Keratinocyte (primary cell): ENCODE data around the gene TSHZ2.

Experiments used
- CTCF ChIP-seq, 3 experiments: IDR thresholded peaks in 1 of 3; conservative IDR thresholded peaks in 1 of 3; optimal IDR thresholded peaks in 1 of 3; 2 replicates in 2 of 3; 3 replicates in 1 of 3; pipeline versions ENCODE3 to v1.5.1; 2011; ENCODE audit warnings: low read length in 3 of 3, mild to moderate bottlenecking in 3 of 3, moderate library complexity in 2 of 3, control low read depth in 1 of 3, inconsistent platforms in 1 of 3; ENCODE audit not compliant: insufficient read depth in 2 of 3; ENCODE audit errors: extremely low read depth in 1 of 3
- EZH2 ChIP-seq: IDR thresholded peaks from one replicate; pipeline ENCODE4 v1.6.1; 2012; ENCODE audit warnings: inconsistent platforms, mild to moderate bottlenecking, low read length, moderate library complexity

DNA sequence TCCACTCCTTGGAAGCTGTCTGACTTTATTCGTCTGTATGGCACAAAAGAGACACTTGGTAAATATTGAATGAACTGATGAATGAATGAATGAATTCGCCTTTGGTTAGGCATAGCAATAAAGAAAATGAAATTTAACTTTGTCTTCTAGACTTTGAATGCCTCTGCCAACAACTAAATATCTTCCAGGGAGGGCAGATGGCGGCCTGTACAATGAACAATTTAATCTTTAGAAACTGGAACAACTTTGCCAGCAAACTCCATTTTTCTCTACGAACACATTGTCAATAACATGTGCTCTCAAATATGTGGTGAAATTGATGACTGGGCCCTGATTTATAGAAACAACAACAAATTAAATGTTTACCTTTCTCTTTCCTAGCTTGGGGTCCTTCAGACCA is 480.9 kb downstream of the TSHZ2 start:
- no peak for TF ChIP-seq CTCF (optimal IDR thresholded peaks at IDR 0.05 in 1 of 3, IDR thresholded peaks at IDR 0.05 in 1 of 3, conservative IDR thresholded peaks at IDR 0.05 in 1 of 3; ENCODE audit: extremely low read depth in 1 of 3, insufficient read depth in 2 of 3, low read length in 3 of 3)
- no peak for TF ChIP-seq EZH2
